K562 (cell line): ENCODE results near the gene ATP8A1. TPM values are rescaled to one million over a fixed set of nuclear protein-coding genes. Genes with fewer than 3 reads are reported as not detected.

ENCODE experiments used
- ATAC-seq: fragments of 200-7000 bp; cut with Tn5 transposase; 3 replicates; pipeline ENCODE4 v1.9.1; 2020; ENCODE audit warnings: moderate library complexity
- BruUV-seq: library from RNA; stranded (reverse); fragments of 400-500 nt; replicated peaks from 2 replicates; lab custom pipeline; 2021; lab: Mats Ljungman, UMichigan
- CTCF ChIA-PET: fragments of 300-600 bp; formaldehyde crosslinking; extraction: SDS; loops from one replicate; lab custom pipeline; 2021; ENCODE audit warnings: low intra/inter-chr PET ratio; lab: Yijun Ruan, JAX
- POLR2A ChIA-PET: fragments of 300-600, 350-650 bp; sonication (Branson Sonifier 250); formaldehyde crosslinking; extraction: SDS; loops from one replicate; lab custom pipeline; 2021; ENCODE audit warnings: antibody characterized with exemption, inconsistent platforms; lab: Yijun Ruan, JAX
- DNase-seq, 4 experiments: peaks; one replicate each; pipeline versions ENCODE4 v3.0.0 to v3.0.0-alpha.2; 2011 to 2018; ENCODE audit warnings: low spot score in 3 of 4, mixed read lengths in 3 of 4; ENCODE audit errors: extremely low read depth in 1 of 4
- FAIRE-seq: peaks from 2 replicates; lab custom pipeline; 2011; peaks lifted over from hg19 to GRCh38; lab: Jason Lieb, UNC
- H2AFZ ChIP-seq: 2 replicates; pipeline ENCODE4 v1.6.0; 2011; ENCODE audit warnings: low read depth, low read length, control low read depth, inconsistent platforms
- H3K27ac ChIP-seq: fragments of 200-600 bp; 3 replicates; pipeline ENCODE4 v1.8.0; 2011; ENCODE audit warnings: low read depth, mild to moderate bottlenecking, control low read depth, inconsistent platforms, low read length, moderate library complexity, mixed read lengths; ENCODE audit errors: extremely low read depth
- H3K27me3 ChIP-seq, 2 experiments: fragments of 300-600 bp in 1 of 2; 2 replicates in 1 of 2; 3 replicates in 1 of 2; pipeline versions ENCODE4 v1.6.0 to v1.8.0; 2011; ENCODE audit warnings: inconsistent platforms in 2 of 2, low read length in 2 of 2, mild to moderate bottlenecking in 1 of 2, mixed read lengths in 1 of 2, moderate library complexity in 1 of 2; ENCODE audit not compliant: control insufficient read depth in 2 of 2, insufficient read depth in 2 of 2
- H3K36me3 ChIP-seq: fragments of 300-600 bp; 3 replicates; pipeline ENCODE4 v1.8.0; 2011; ENCODE audit warnings: mild to moderate bottlenecking, low read length, inconsistent platforms; ENCODE audit not compliant: control insufficient read depth, insufficient read depth
- H3K4me1 ChIP-seq, 2 experiments: fragments of 200-600 bp in 1 of 2; replicated peaks in 1 of 2; 2 replicates in 1 of 2; 3 replicates in 1 of 2; pipeline versions ENCODE4 v1.5.1 to v1.8.0; 2011; ENCODE audit warnings: inconsistent platforms in 2 of 2, low read length in 2 of 2, mild to moderate bottlenecking in 1 of 2, mixed read lengths in 1 of 2, moderate library complexity in 1 of 2; ENCODE audit not compliant: control insufficient read depth in 2 of 2, insufficient read depth in 2 of 2
- H3K4me2 ChIP-seq: 2 replicates; pipeline ENCODE4 v1.6.1; 2011; ENCODE audit warnings: low read length, control low read depth, inconsistent platforms, mixed read lengths; ENCODE audit not compliant: insufficient read depth
- H3K4me3 ChIP-seq: fragments of 200-600 bp; sonication (generic), shearing (Covaris generic); 2 replicates; pipeline ENCODE4 v1.5.1; 2016; ENCODE audit warnings: control low read depth, inconsistent platforms
- H3K79me2 ChIP-seq: fragments of 200-600 bp; 3 replicates; pipeline ENCODE4 v1.8.0; 2011; ENCODE audit warnings: low read length, inconsistent platforms; ENCODE audit not compliant: control insufficient read depth, insufficient read depth
- H3K9ac ChIP-seq, 2 experiments: 2 replicates each; pipeline versions ENCODE4 v1.6.0 to v1.6.1; 2011; ENCODE audit warnings: low read depth in 2 of 2, low read length in 2 of 2, control low read depth in 1 of 2, inconsistent platforms in 1 of 2, mild to moderate bottlenecking in 1 of 2, mixed read lengths in 1 of 2; ENCODE audit not compliant: insufficient read depth in 1 of 2
- H3K9me1 ChIP-seq: one replicate; pipeline ENCODE4 v1.6.0; 2011; ENCODE audit warnings: inconsistent platforms, mild to moderate bottlenecking, low read length, moderate library complexity; ENCODE audit not compliant: control insufficient read depth, insufficient read depth
- H3K9me3 ChIP-seq: replicated peaks from 2 replicates; pipeline ENCODE4 v1.5.1; 2011; ENCODE audit warnings: low read depth, low read length, inconsistent platforms; ENCODE audit not compliant: control insufficient read depth, insufficient read depth
- H4K20me1 ChIP-seq: replicated peaks from 2 replicates; pipeline ENCODE4 v1.6.1; 2011; ENCODE audit warnings: low read length, inconsistent platforms, mixed read lengths; ENCODE audit not compliant: control insufficient read depth, insufficient read depth
- CBX2 ChIP-seq: fragments of 200-600 bp; sonication (generic); IDR thresholded peaks from one replicate; pipeline ENCODE4 v1.6.1; 2012; ENCODE audit warnings: mild to moderate bottlenecking, low read length, inconsistent platforms; ENCODE audit not compliant: insufficient read depth, poor library complexity, severe bottlenecking
- CBX3 ChIP-seq, 2 experiments: IDR thresholded peaks; 1 replicate in 1 of 2; 2 replicates in 1 of 2; pipeline ENCODE4 v1.6.1; 2012; ENCODE audit warnings: inconsistent platforms in 2 of 2, low read length in 2 of 2, borderline replicate concordance in 1 of 2, control low read depth in 1 of 2
- GATAD2B ChIP-seq: fragments of 450-650 bp; IDR thresholded peaks from 2 replicates; pipeline ENCODE4 v1.6.1; 2017; ENCODE audit warnings: mild to moderate bottlenecking, borderline replicate concordance
- HMG20B ChIP-seq: fragments of 250-450 bp; sonication (Bioruptor Pico); IDR thresholded peaks from 2 replicates; pipeline ENCODE4 v1.5.0; 2021; ENCODE audit warnings: mild to moderate bottlenecking
- NFYB ChIP-seq: IDR thresholded peaks from 2 replicates; pipeline ENCODE4 v1.6.1; 2011; ENCODE audit warnings: mild to moderate bottlenecking, moderate library complexity; ENCODE audit not compliant: insufficient read length; ENCODE audit errors: extremely low read depth
- PTRF ChIP-seq: fragments of 450-650 bp; IDR thresholded peaks from 2 replicates; pipeline ENCODE4 v1.6.1; 2016; ENCODE audit warnings: mild to moderate bottlenecking, missing genetic modification characterization, missing compliant biosample characterization
- SNIP1 ChIP-seq: fragments of 450-650 bp; IDR thresholded peaks from 2 replicates; pipeline ENCODE4 v1.7.1; 2017; ENCODE audit warnings: low read depth, mild to moderate bottlenecking
- TCF7L2 ChIP-seq: fragments of 150-350 bp; IDR thresholded peaks from 2 replicates; pipeline ENCODE4 v1.6.1; 2016; ENCODE audit warnings: low read depth, mild to moderate bottlenecking, low read length, moderate library complexity
- TSC22D4 ChIP-seq: fragments of 450-650 bp; IDR thresholded peaks from 2 replicates; pipeline ENCODE4 v1.6.1; 2016; ENCODE audit warnings: missing genetic modification characterization, missing biosample characterization, control low read depth
- ZC3H4 ChIP-seq: sonication (generic); formaldehyde crosslinking; IDR thresholded peaks from 2 replicates; pipeline ENCODE4 v1.9.0; 2021; ENCODE audit warnings: missing genetic modification reagents, borderline replicate concordance
- ZNF436 ChIP-seq: fragments of 250-450, 450-650 bp; sonication (Bioruptor Pico); formaldehyde crosslinking; IDR thresholded peaks from 2 replicates; pipeline ENCODE4 v1.7.0; 2020; ENCODE audit warnings: mild to moderate bottlenecking
- ZNF583 ChIP-seq: fragments of 250-450 bp; sonication (Bioruptor Pico); IDR thresholded peaks from 2 replicates; pipeline ENCODE4 v1.4.0; 2020
- ZNF76 ChIP-seq: fragments of 250-450 bp; sonication (Bioruptor Pico); IDR thresholded peaks from 2 replicates; pipeline ENCODE4 v1.4.0; 2020; ENCODE audit warnings: mild to moderate bottlenecking, moderate library complexity, borderline replicate concordance
- WGBS: fragments of 100-300 bp; shearing (Covaris generic); methylation state at CpG from one replicate; pipeline ENCODE4 v1.1.6; 2016; ENCODE audit warnings: low coverage, mixed read lengths; ENCODE audit not compliant: insufficient coverage; ENCODE audit errors: missing lambda C conversion rate; 5-methylcytosine and 5-hydroxymethylcytosine counted together
- in situ Hi-C: fragments of 300-500 bp; cut with MboI; formaldehyde crosslinking; loops from 4 replicates; pipeline ENCODE4 v1.15.0; 2018; ENCODE audit warnings: inconsistent platforms, mixed read lengths
- intact Hi-C: fragments of 100-400 bp; cut with micrococcal nuclease; formaldehyde crosslinking; loops from 2 replicates; pipeline ENCODE4 v1.14.2; 2022
- polyA plus RNA-seq, 8 experiments: library from polyadenylated mRNA; depleted of rRNA in 4 of 8; stranded (reverse) in 5 of 8; unstranded in 3 of 8; fragments of >200 nt; fragmentation: Nextera tagmentation in 2 of 8; fragmentation: Illumina TruSeq in 1 of 8; extraction: Ambion mirVana in 2 of 8; extraction: Trizol in 1 of 8; gene quantifications; 2 replicates each; pipeline versions ENCODE4 v1.2.1 to v1.2.3, GENCODE V29; 2011 to 2014; ENCODE audit warnings: inconsistent platforms in 1 of 8, missing spikeins in 1 of 8
- total RNA-seq, 7 experiments: library from RNA; depleted of rRNA in 6 of 7; stranded (reverse); fragments of >200 nt in 6 of 7; fragmentation: Illumina TruSeq in 2 of 7; extraction: Trizol in 2 of 7; gene quantifications; 2 replicates each; pipeline versions ENCODE4 v1.2.1 to v1.2.3, GENCODE V29; 2011 to 2021; ENCODE audit warnings: low replicate concordance in 1 of 7
- TF ChIP-seq, protein P1 (sequence below): fragments of 250-450 bp; sonication (Bioruptor Pico); IDR thresholded peaks from 2 replicates; pipeline ENCODE4 v1.5.0; 2021
- TF ChIP-seq, protein P2 (sequence below): fragments of 150-350 bp; IDR thresholded peaks from 2 replicates; pipeline ENCODE4 v1.6.1; 2014; ENCODE audit warnings: low read depth, mild to moderate bottlenecking, low read length, borderline replicate concordance
- TF ChIP-seq, protein P3 (sequence below): fragments of 250-450 bp; sonication (Bioruptor Pico); IDR thresholded peaks from 2 replicates; pipeline ENCODE4 v1.8.0; 2021; ENCODE audit warnings: mild to moderate bottlenecking, moderate library complexity

Gene ATP8A1
- total and polyA plus RNA-seq, 9 of the 15 experiments (the other 6 are each of a cell fraction or from before 2014, with no cell fraction given), result 0.05 to 0.29 (median 0.07) TPM; not detected in 2

- WGBS, result 0% methylated on average over 3 of the region's 3 CpGs
- H3K9ac ChIP-seq, result no peak overlapping the region
- ATAC-seq, result no peak
- H3K4me2 ChIP-seq, result no peak overlapping the region
- H3K4me1 ChIP-seq, result no peaks in the 10 kb centered on the region
- H3K36me3 ChIP-seq, result no peaks in the 10 kb centered on the region
- H3K9me3 ChIP-seq, result no peaks in the 10 kb centered on the region
- H3K27ac ChIP-seq, result no peak overlapping the region
- intact Hi-C loops (no loop called here), in situ Hi-C loops (no loop called here)
- H3K4me3 ChIP-seq, result no peak overlapping the region
- H3K27me3 ChIP-seq, result no peaks in the 10 kb centered on the region; a peak in 1 of 5 replicates
- POLR2A ChIA-PET, result no interaction called here
- no peaks in the 10 kb centered on the region for H3K9me1 ChIP-seq
- no peak for DNase-seq
- BruUV-seq, result no TSS peak
- no peak for FAIRE-seq
- CTCF ChIA-PET, result no interaction called here
- H4K20me1 ChIP-seq, result no peaks in the 10 kb centered on the region
- H2AFZ ChIP-seq, result no peak overlapping the region
- H3K79me2 ChIP-seq, result no peaks in the 10 kb centered on the region
- TF ChIP-seq PTRF (tag), result no peak
- no peak for TF ChIP-seq TSC22D4
- TF ChIP-seq ZNF436 (CRISPR knock-in tag), result no peak
- TF ChIP-seq HMG20B (CRISPR knock-in tag), result no peak
- TF ChIP-seq CBX3 (IDR thresholded peaks at IDR 0.05; ENCODE audit: borderline replicate concordance in 1 of 2, low read length in 2 of 2), result no peak
- no peak for TF ChIP-seq ZNF76 (CRISPR knock-in tag)
- TF ChIP-seq, protein P1, sequence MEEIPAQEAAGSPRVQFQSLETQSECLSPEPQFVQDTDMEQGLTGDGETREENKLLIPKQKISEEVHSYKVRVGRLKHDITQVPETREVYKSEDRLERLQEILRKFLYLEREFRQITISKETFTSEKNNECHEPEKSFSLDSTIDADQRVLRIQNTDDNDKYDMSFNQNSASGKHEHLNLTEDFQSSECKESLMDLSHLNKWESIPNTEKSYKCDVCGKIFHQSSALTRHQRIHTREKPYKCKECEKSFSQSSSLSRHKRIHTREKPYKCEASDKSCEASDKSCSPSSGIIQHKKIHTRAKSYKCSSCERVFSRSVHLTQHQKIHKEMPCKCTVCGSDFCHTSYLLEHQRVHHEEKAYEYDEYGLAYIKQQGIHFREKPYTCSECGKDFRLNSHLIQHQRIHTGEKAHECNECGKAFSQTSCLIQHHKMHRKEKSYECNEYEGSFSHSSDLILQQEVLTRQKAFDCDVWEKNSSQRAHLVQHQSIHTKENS, result no peak
- TF ChIP-seq ZC3H4 (CRISPR knock-in tag), result no peak
- no peak for TF ChIP-seq ZNF583
- TF ChIP-seq NFYB, result no peak
- no peak for TF ChIP-seq GATAD2B
- no peak for TF ChIP-seq CBX2
- TF ChIP-seq SNIP1, result no peak
- TF ChIP-seq TCF7L2, result no peak
- TF ChIP-seq, protein P2, sequence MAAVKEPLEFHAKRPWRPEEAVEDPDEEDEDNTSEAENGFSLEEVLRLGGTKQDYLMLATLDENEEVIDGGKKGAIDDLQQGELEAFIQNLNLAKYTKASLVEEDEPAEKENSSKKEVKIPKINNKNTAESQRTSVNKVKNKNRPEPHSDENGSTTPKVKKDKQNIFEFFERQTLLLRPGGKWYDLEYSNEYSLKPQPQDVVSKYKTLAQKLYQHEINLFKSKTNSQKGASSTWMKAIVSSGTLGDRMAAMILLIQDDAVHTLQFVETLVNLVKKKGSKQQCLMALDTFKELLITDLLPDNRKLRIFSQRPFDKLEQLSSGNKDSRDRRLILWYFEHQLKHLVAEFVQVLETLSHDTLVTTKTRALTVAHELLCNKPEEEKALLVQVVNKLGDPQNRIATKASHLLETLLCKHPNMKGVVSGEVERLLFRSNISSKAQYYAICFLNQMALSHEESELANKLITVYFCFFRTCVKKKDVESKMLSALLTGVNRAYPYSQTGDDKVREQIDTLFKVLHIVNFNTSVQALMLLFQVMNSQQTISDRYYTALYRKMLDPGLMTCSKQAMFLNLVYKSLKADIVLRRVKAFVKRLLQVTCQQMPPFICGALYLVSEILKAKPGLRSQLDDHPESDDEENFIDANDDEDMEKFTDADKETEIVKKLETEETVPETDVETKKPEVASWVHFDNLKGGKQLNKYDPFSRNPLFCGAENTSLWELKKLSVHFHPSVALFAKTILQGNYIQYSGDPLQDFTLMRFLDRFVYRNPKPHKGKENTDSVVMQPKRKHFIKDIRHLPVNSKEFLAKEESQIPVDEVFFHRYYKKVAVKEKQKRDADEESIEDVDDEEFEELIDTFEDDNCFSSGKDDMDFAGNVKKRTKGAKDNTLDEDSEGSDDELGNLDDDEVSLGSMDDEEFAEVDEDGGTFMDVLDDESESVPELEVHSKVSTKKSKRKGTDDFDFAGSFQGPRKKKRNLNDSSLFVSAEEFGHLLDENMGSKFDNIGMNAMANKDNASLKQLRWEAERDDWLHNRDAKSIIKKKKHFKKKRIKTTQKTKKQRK, result no peak
- TF ChIP-seq, protein P3, sequence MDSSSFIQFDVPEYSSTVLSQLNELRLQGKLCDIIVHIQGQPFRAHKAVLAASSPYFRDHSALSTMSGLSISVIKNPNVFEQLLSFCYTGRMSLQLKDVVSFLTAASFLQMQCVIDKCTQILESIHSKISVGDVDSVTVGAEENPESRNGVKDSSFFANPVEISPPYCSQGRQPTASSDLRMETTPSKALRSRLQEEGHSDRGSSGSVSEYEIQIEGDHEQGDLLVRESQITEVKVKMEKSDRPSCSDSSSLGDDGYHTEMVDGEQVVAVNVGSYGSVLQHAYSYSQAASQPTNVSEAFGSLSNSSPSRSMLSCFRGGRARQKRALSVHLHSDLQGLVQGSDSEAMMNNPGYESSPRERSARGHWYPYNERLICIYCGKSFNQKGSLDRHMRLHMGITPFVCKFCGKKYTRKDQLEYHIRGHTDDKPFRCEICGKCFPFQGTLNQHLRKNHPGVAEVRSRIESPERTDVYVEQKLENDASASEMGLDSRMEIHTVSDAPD (CRISPR knock-in tag), result no peak
Measured at GRCh38 chr4:42473071-42473684, 183.7 kb downstream of the ATP8A1 start.
